CD4-positive, alpha-beta T cell (primary cell): ENCODE data around the gene RNF167. TPM values are rescaled to one million over a fixed set of nuclear protein-coding genes. Genes with fewer than 3 reads are reported as not detected.

Experiments
- ATAC-seq: fragments of 200-7000 bp; cut with Tn5 transposase; one replicate; pipeline ENCODE4 v1.10.0; 2022; ENCODE audit warnings: mild to moderate bottlenecking; ENCODE audit not compliant: poor library complexity
- CTCF ChIA-PET: fragments of 350-600 bp; sonication (Branson Sonifier 250); formaldehyde crosslinking; loops from one replicate; lab custom pipeline; 2021; ENCODE audit warnings: antibody characterized with exemption, inconsistent platforms; lab: Charles Lee
- POLR2A ChIA-PET: fragments of 350-600 bp; sonication (Branson Sonifier 250); formaldehyde crosslinking; loops from one replicate; lab custom pipeline; 2021; ENCODE audit warnings: antibody characterized with exemption, inconsistent platforms; lab: Charles Lee
- DNase-seq, 14 experiments: peaks; one replicate each; pipeline ENCODE4 v3.0.0-alpha.2; 2013 to 2020; ENCODE audit warnings: mixed read lengths in 2 of 14
- H3K27ac ChIP-seq, 2 donors: one replicate each; pipeline versions ENCODE4 v1.5.1 to v1.7.0; 2013; ENCODE audit warnings: low read length in 2 of 2, low read depth in 1 of 2, mild to moderate bottlenecking in 1 of 2
- H3K27me3 ChIP-seq, 2 experiments: 1 replicate in 1 of 2; 2 replicates in 1 of 2; pipeline versions ENCODE4 v1.6.1 to v1.7.0; 2013; ENCODE audit warnings: low read length in 2 of 2, control low read depth in 1 of 2, mild to moderate bottlenecking in 1 of 2, moderate library complexity in 1 of 2; ENCODE audit not compliant: insufficient read depth in 2 of 2, control insufficient read depth in 1 of 2
- H3K36me3 ChIP-seq: one replicate; pipeline ENCODE4 v1.6.1; 2013; ENCODE audit warnings: low read length, control low read depth; ENCODE audit not compliant: insufficient read depth
- H3K4me1 ChIP-seq: one replicate; pipeline ENCODE4 v1.6.1; 2013; ENCODE audit warnings: low read length, control low read depth; ENCODE audit not compliant: insufficient read depth
- H3K4me3 ChIP-seq: one replicate; pipeline ENCODE4 v1.5.1; 2013; ENCODE audit warnings: mild to moderate bottlenecking, low read length, moderate library complexity
- H3K9me3 ChIP-seq, 2 experiments: 1 replicate in 1 of 2; 2 replicates in 1 of 2; pipeline versions ENCODE4 v1.6.1 to v1.7.0; 2013; ENCODE audit warnings: low read length in 2 of 2, mild to moderate bottlenecking in 2 of 2, control low read depth in 1 of 2, moderate library complexity in 1 of 2; ENCODE audit not compliant: control insufficient read depth in 1 of 2, insufficient read depth in 1 of 2
- H3K27ac Mint-ChIP-seq: one replicate; pipeline ENCODE4 v1.8.0; 2020; ENCODE audit warnings: mixed read lengths
- H3K27me3 Mint-ChIP-seq: one replicate; pipeline ENCODE4 v1.8.0; 2021; ENCODE audit warnings: mixed read lengths
- H3K36me3 Mint-ChIP-seq: one replicate; pipeline ENCODE4 v1.8.0; 2021; ENCODE audit warnings: low read depth, mixed read lengths
- H3K4me1 Mint-ChIP-seq: one replicate; pipeline ENCODE4 v1.8.0; 2021; ENCODE audit warnings: low read depth, mixed read lengths
- H3K4me3 Mint-ChIP-seq: one replicate; pipeline ENCODE4 v1.8.0; 2020; ENCODE audit warnings: mild to moderate bottlenecking, mixed read lengths
- H3K9me3 Mint-ChIP-seq: one replicate; pipeline ENCODE4 v1.8.0; 2020; ENCODE audit warnings: mixed read lengths
- CTCF ChIP-seq: fragments of 200-600 bp; IDR thresholded peaks from one replicate; pipeline ENCODE4 v1.8.0; 2022; ENCODE audit warnings: antibody characterized with exemption, mild to moderate bottlenecking
- intact Hi-C, 2 experiments: fragments of 100-400 bp; cut with DNase I in 1 of 2; cut with micrococcal nuclease in 1 of 2; formaldehyde crosslinking; loops; one replicate each; pipeline versions ENCODE4 v1.15.1 to v1.9.0; 2023 to 2025; cut with DNase I, micrococcal nuclease
- total RNA-seq, 174 experiments: library from RNA in 2 of 174; stranded (reverse) in 2 of 174; gene quantifications; one replicate each; pipeline ENCODE4 v1.2.3 and lab custom pipeline; 2021 to 2026

RNF167 gene
- total RNA-seq, 2 experiments from 2014 or later, result 59.3 to 62.8 TPM

- no peak overlapping the region for H3K4me3 ChIP-seq
- no peak overlapping the region for H3K27ac ChIP-seq
- ATAC-seq (no peak), DNase-seq (no peak)
- H3K27me3 ChIP-seq, result no peaks in the 10 kb centered on the region
- no peaks in the 10 kb centered on the region for H3K9me3 ChIP-seq
- no peaks in the 10 kb centered on the region for H3K36me3 ChIP-seq
- H3K4me1 ChIP-seq, result peaks cover 8% of the 10 kb centered on the region
- Mint-ChIP-seq H3K27ac (no peak overlapping the region), H3K27me3 (no peaks in the 10 kb centered on the region), H3K4me1 (peaks cover 12% of the 10 kb centered on the region), H3K9me3 (no peaks in the 10 kb centered on the region), H3K36me3 (peaks cover 17% of the 10 kb centered on the region), H3K4me3 (no peak overlapping the region)
- TF ChIP-seq CTCF, result no peak
- CTCF ChIA-PET, result no interaction called here
- POLR2A ChIA-PET, result interaction anchor here (1.0 kb wide), 1 partner anchor 11 kb away, joined by 8 read pairs; the partner anchor contains the start of gene SLC25A11
- intact Hi-C loops, result no loop called here
These were observed 11.2 kb upstream of the RNF167 start for GRCh38 chr17:4928881-4929280.

GRCh38 chr17:4931963-4932362 lies 8.1 kb upstream of the RNF167 start, which contains the start of gene GP1BA:
Gene GP1BA, plus strand, starts transcription at chr17:4932277. Its CDS starts 328 bp downstream, at chr17:4932605.
- Histone ChIP-seq H3K27me3 (no peaks in the 10 kb centered on the region), H3K9me3 (no peaks in the 10 kb centered on the region), H3K4me3 (no peak within 1 kb of the TSS), H3K36me3 (peaks cover 6% of the 10 kb centered on the region), H3K27ac (no peak within 1 kb of the TSS), H3K4me1 (peaks cover 16% of the 10 kb centered on the region)
- no peak for TF ChIP-seq CTCF
- ATAC-seq (no peak), DNase-seq (no peak)
- Mint-ChIP-seq H3K36me3 (peaks cover 29% of the 10 kb centered on the region), H3K9me3 (no peaks in the 10 kb centered on the region), H3K27me3 (no peaks in the 10 kb centered on the region), H3K27ac (no peak within 1 kb of the TSS), H3K4me1 (peaks cover 18% of the 10 kb centered on the region), H3K4me3 (no peak within 1 kb of the TSS)
- ChIA-PET CTCF (no interaction called here), POLR2A (no interaction called here)
- intact Hi-C loops, result no loop called here

GRCh38 chr17:4932756-4933155 lies 7.3 kb upstream of the RNF167 start:
- Histone ChIP-seq H3K4me3 (no peak overlapping the region), H3K4me1 (peaks cover 17% of the 10 kb centered on the region), H3K27ac (no peak overlapping the region), H3K27me3 (no peaks in the 10 kb centered on the region), H3K9me3 (no peaks in the 10 kb centered on the region), H3K36me3 (peaks cover 14% of the 10 kb centered on the region)
- ChIA-PET CTCF (no interaction called here), POLR2A (no interaction called here)
- Mint-ChIP-seq H3K36me3 (peaks cover 29% of the 10 kb centered on the region), H3K27ac (no peak overlapping the region), H3K9me3 (no peaks in the 10 kb centered on the region), H3K27me3 (no peaks in the 10 kb centered on the region), H3K4me3 (no peak overlapping the region), H3K4me1 (peaks cover 18% of the 10 kb centered on the region)
- DNase-seq (peak in 1 of 14 experiments; percentile 10), ATAC-seq (no peak)
- intact Hi-C loops, result no loop called here
- TF ChIP-seq CTCF, result no peak
